Mucosa of descending colon (tissue), 3 donors: ENCODE measurements around the gene LGI2. TPM values are rescaled to one million over a fixed set of nuclear protein-coding genes. Genes with fewer than 3 reads are reported as not detected.

Experiments used
- ATAC-seq: fragments of 200-7000 bp; cut with Tn5 transposase; one replicate; pipeline ENCODE4 v1.9.1; 2020; ENCODE audit warnings: mild to moderate bottlenecking, moderate library complexity
- DNase-seq, 3 donors: peaks; one replicate each; pipeline ENCODE4 v3.0.0-alpha.2; 2020
- H3K36me3 ChIP-seq: fragments of 200-600 bp; one replicate; pipeline ENCODE4 v1.8.0; 2021; ENCODE audit warnings: low read depth, mild to moderate bottlenecking
- H3K4me1 ChIP-seq: fragments of 200-600 bp; one replicate; pipeline ENCODE4 v1.8.0; 2021; ENCODE audit warnings: low read depth, mild to moderate bottlenecking
- H3K4me3 ChIP-seq: fragments of 200-600 bp; one replicate; pipeline ENCODE4 v1.8.0; 2021; ENCODE audit warnings: mild to moderate bottlenecking
- H3K9me3 ChIP-seq: fragments of 200-600 bp; one replicate; pipeline ENCODE4 v1.8.0; 2021; ENCODE audit warnings: mild to moderate bottlenecking
- CTCF ChIP-seq: fragments of 200-600 bp; IDR thresholded peaks from one replicate; pipeline ENCODE4 v1.8.0; 2022; ENCODE audit warnings: antibody characterized with exemption, mild to moderate bottlenecking
- intact Hi-C, 2 donors: fragments of 100-400 bp; cut with DNase I in 1 of 2; cut with micrococcal nuclease in 1 of 2; formaldehyde crosslinking; loops; one replicate each; pipeline versions ENCODE4 v1.11.0 to v1.11.1; 2022; cut with DNase I, micrococcal nuclease
- total RNA-seq, 3 donors: library from RNA; stranded (reverse); fragmentation: NEBNext Ultra II Directional in 2 of 3; extraction: Animal tissue kit (Norgen Biotek cat#: 25700) in 2 of 3; gene quantifications; one replicate each; pipeline versions ENCODE4 v1.2.1 to v1.2.4, GENCODE V29; 2021 to 2023
- donor health status: DM: no; HTN: no; CAD: no; lungs with moderate emphysema.
- donor health status: DM: no; HTN: no; CAD: no.
- donor health status: DM: no; HTN: yes; CAD: no.

LGI2 gene
- total RNA-seq, 3 donors from 2014 or later = 0.43 to 2.5 (median 0.53) TPM

- H3K36me3 ChIP-seq = no peaks in the 10 kb centered on the region
- H3K4me3 ChIP-seq = no peak overlapping the region
- H3K4me1 ChIP-seq = no peaks in the 10 kb centered on the region
- no peak for ATAC-seq
- intact Hi-C loops = no loop called here
- TF ChIP-seq CTCF = no peak
- no peak for DNase-seq
- no peaks in the 10 kb centered on the region for H3K9me3 ChIP-seq
Measured at GRCh38 chr4:24980740-24981139, 50.0 kb downstream of the LGI2 start.

- Histone ChIP-seq H3K9me3 (no peaks in the 10 kb centered on the region), H3K36me3 (no peaks in the 10 kb centered on the region), H3K4me3 (no peak overlapping the region), H3K4me1 (no peaks in the 10 kb centered on the region)
- DNase-seq (peak in 1 of 3 donors; percentile 78), ATAC-seq (peak; percentile 81)
- peak; percentile 57 for TF ChIP-seq CTCF
- intact Hi-C loops = no loop called here
Measured at GRCh38 chr4:24980064-24980690, 50.6 kb downstream of the LGI2 start.

- Histone ChIP-seq H3K36me3 (no peaks in the 10 kb centered on the region), H3K4me3 (no peak overlapping the region), H3K9me3 (no peaks in the 10 kb centered on the region), H3K4me1 (no peaks in the 10 kb centered on the region)
- no peak for TF ChIP-seq CTCF
- ATAC-seq (peak; percentile 54), DNase-seq (peak in 1 of 3 donors; percentile 44)
- intact Hi-C loops = loop anchor here in 1 of 2 donors (10.0 kb wide), 1 partner anchor 165 kb away; no protein-coding TSS in a partner anchor
Measured at GRCh38 chr4:24979554-24979953, 51.2 kb downstream of the LGI2 start.

- no peak for TF ChIP-seq CTCF
- no peak for DNase-seq
- Histone ChIP-seq H3K4me3 (no peak overlapping the region), H3K36me3 (no peaks in the 10 kb centered on the region), H3K9me3 (no peaks in the 10 kb centered on the region), H3K4me1 (no peaks in the 10 kb centered on the region)
- intact Hi-C loops = loop anchor here in 1 of 2 donors (10.0 kb wide), 1 partner anchor 166 kb away; no protein-coding TSS in a partner anchor
- no peak for ATAC-seq
Measured at GRCh38 chr4:24978291-24979075, 52.3 kb downstream of the LGI2 start.

- Histone ChIP-seq H3K36me3 (no peaks in the 10 kb centered on the region), H3K4me3 (no peak overlapping the region), H3K9me3 (no peaks in the 10 kb centered on the region), H3K4me1 (no peaks in the 10 kb centered on the region)
- intact Hi-C loops = loop anchor here in 1 of 2 donors (10.0 kb wide), 1 partner anchor 169 kb away; no protein-coding TSS in a partner anchor
- ATAC-seq (no peak), DNase-seq (no peak)
- TF ChIP-seq CTCF = no peak
Measured at GRCh38 chr4:24975510-24975909, 55.2 kb downstream of the LGI2 start.
